Measurements from ENCODE around the gene ZMAT5. TPM values are rescaled to one million over a fixed set of nuclear protein-coding genes. Genes with fewer than 3 reads are reported as not detected.

The ZMAT5 gene
- total RNA-seq, 1 donor from 2014 or later = 18.8 TPM

DNA sequence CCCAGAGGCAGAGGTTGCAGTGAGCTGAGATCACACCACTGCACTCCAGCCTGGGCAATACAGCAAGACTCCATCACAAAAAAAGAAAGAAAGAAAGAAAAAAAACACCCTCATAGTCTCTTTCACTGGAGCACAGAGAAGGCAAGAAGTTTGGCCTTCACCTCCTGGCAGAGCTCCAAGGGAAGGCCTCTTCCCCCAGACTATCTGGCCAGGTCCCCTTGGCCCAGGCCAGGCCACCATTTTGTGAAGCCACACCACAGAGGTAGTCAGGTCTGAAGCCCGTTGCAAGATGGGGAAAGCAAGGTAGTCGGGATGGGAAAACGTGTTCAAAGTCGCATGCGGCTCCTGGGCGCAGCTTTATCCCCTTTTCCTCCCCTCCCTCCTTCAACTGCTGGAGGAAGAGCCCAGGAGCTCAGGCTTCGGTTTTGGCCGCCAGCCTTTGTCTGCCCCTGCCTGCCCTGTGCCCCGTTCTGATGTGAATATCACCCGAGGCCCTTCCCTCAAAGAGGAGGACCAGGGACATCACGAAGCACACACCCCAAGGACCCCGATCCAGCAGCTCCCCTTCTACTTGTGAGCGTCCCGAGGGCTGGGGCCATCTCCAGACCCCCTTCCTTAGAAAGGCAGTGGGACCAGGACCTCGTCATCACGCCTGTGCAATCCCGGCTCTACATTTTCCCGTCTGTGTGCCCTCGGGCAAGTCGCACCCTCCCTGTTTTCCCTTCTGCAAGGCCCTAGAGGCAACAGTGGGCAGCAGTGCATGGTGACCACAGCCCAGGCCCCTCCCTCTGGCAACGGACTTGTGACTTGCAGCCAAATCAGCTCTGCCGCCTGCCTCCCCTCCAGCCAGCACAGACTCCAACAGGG is 29.3 kb downstream of the ZMAT5 start:
- Mint-ChIP-seq H3K27ac (ENCODE audit: unreplicated experiment) (no peak overlapping the region), H3K27me3 (ENCODE audit: low read depth) (no peaks in the 10 kb centered on the region), H3K9me3 (ENCODE audit: low read depth) (no peaks in the 10 kb centered on the region), H3K36me3 (ENCODE audit: low read depth) (peaks cover 3% of the 10 kb centered on the region), H3K4me1 (ENCODE audit: low read depth) (no peaks in the 10 kb centered on the region), H3K4me3 (ENCODE audit: unreplicated experiment) (no peak overlapping the region)
- DNase-seq (ENCODE audit: low spot score) = no peak
- TF ChIP-seq CTCF (IDR thresholded peaks at IDR 0.05) = no peak

DNA sequence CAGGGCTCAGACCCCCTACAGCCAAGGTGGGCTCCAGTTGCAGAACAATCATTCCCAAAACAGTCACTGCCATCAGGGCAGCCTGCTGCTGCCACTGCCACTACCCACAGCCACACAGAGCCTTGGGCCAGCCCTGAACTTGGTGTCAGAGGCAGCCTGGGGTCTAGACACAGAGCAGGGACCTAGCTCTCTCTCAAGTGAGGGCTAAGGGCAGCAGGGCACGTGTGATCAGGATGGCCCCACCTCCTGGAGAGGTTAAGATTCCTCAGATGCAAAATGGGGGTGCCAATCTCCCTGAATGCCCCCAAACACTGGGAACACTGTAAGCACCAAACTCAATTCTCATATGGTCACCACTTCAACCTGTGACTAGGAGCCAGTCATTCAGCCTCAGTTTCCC is 31.4 kb downstream of the ZMAT5 start:
- no peak for TF ChIP-seq CTCF (IDR thresholded peaks at IDR 0.05)
- H3K4me1 Mint-ChIP-seq (ENCODE audit: low read depth) = no peaks in the 10 kb centered on the region
- no peaks in the 10 kb centered on the region for H3K9me3 Mint-ChIP-seq (ENCODE audit: low read depth)
- DNase-seq (ENCODE audit: low spot score) = no peak
- peaks cover 2% of the 10 kb centered on the region for H3K36me3 Mint-ChIP-seq (ENCODE audit: low read depth)
- H3K27me3 Mint-ChIP-seq (ENCODE audit: low read depth) = no peaks in the 10 kb centered on the region
- no peak overlapping the region for H3K27ac Mint-ChIP-seq (ENCODE audit: unreplicated experiment)
- H3K4me3 Mint-ChIP-seq (ENCODE audit: unreplicated experiment) = no peak overlapping the region

- no peaks in the 10 kb centered on the region for H3K27me3 Mint-ChIP-seq (ENCODE audit: low read depth)
- H3K4me1 Mint-ChIP-seq (ENCODE audit: low read depth) = no peaks in the 10 kb centered on the region
- no peak for TF ChIP-seq CTCF (IDR thresholded peaks at IDR 0.05)
- peaks cover 2% of the 10 kb centered on the region for H3K36me3 Mint-ChIP-seq (ENCODE audit: low read depth)
- no peak overlapping the region for H3K4me3 Mint-ChIP-seq (ENCODE audit: unreplicated experiment)
- no peaks in the 10 kb centered on the region for H3K9me3 Mint-ChIP-seq (ENCODE audit: low read depth)
- no peak overlapping the region for H3K27ac Mint-ChIP-seq (ENCODE audit: unreplicated experiment)
- DNase-seq (ENCODE audit: low spot score) = no peak
These were observed 32.0 kb downstream of the ZMAT5 start for GRCh38 chr22:29734838-29735237.

- no peak for TF ChIP-seq CTCF (IDR thresholded peaks at IDR 0.05)
- no peak overlapping the region for H3K27ac Mint-ChIP-seq (ENCODE audit: unreplicated experiment)
- H3K36me3 Mint-ChIP-seq (ENCODE audit: low read depth) = peaks cover 2% of the 10 kb centered on the region
- DNase-seq (ENCODE audit: low spot score) = no peak
- H3K27me3 Mint-ChIP-seq (ENCODE audit: low read depth) = no peaks in the 10 kb centered on the region
- H3K4me3 Mint-ChIP-seq (ENCODE audit: unreplicated experiment) = no peak overlapping the region
- H3K4me1 Mint-ChIP-seq (ENCODE audit: low read depth) = no peaks in the 10 kb centered on the region
- no peaks in the 10 kb centered on the region for H3K9me3 Mint-ChIP-seq (ENCODE audit: low read depth)
These were observed 32.4 kb downstream of the ZMAT5 start for GRCh38 chr22:29734406-29734805.

- no peaks in the 10 kb centered on the region for H3K27me3 Mint-ChIP-seq (ENCODE audit: low read depth)
- H3K9me3 Mint-ChIP-seq (ENCODE audit: low read depth) = no peaks in the 10 kb centered on the region
- no peaks in the 10 kb centered on the region for H3K4me1 Mint-ChIP-seq (ENCODE audit: low read depth)
- peaks cover 2% of the 10 kb centered on the region for H3K36me3 Mint-ChIP-seq (ENCODE audit: low read depth)
- DNase-seq (ENCODE audit: low spot score) = no peak
- no peak overlapping the region for H3K27ac Mint-ChIP-seq (ENCODE audit: unreplicated experiment)
- no peak overlapping the region for H3K4me3 Mint-ChIP-seq (ENCODE audit: unreplicated experiment)
- no peak for TF ChIP-seq CTCF (IDR thresholded peaks at IDR 0.05)
These were observed 33.2 kb downstream of the ZMAT5 start for GRCh38 chr22:29733362-29734201.
